K562 (cell line): Measurements from ENCODE around the gene GGA2. TPM values are rescaled to one million over a fixed set of nuclear protein-coding genes. Genes with fewer than 3 reads are reported as not detected.

Experiments
- ATAC-seq: fragments of 200-7000 bp; cut with Tn5 transposase; 3 replicates; pipeline ENCODE4 v1.9.1; 2020; ENCODE audit warnings: moderate library complexity
- BruUV-seq: library from RNA; stranded (reverse); fragments of 400-500 nt; replicated peaks from 2 replicates; lab custom pipeline; 2021; lab: Mats Ljungman, UMichigan
- CTCF ChIA-PET: fragments of 300-600 bp; formaldehyde crosslinking; extraction: SDS; loops from one replicate; lab custom pipeline; 2021; ENCODE audit warnings: low intra/inter-chr PET ratio; lab: Yijun Ruan, JAX
- POLR2A ChIA-PET: fragments of 300-600, 350-650 bp; sonication (Branson Sonifier 250); formaldehyde crosslinking; extraction: SDS; loops from one replicate; lab custom pipeline; 2021; ENCODE audit warnings: antibody characterized with exemption, inconsistent platforms; lab: Yijun Ruan, JAX
- DNase-seq, 4 experiments: peaks; one replicate each; pipeline versions ENCODE4 v3.0.0 to v3.0.0-alpha.2; 2011 to 2018; ENCODE audit warnings: low spot score in 3 of 4, mixed read lengths in 3 of 4; ENCODE audit errors: extremely low read depth in 1 of 4
- FAIRE-seq: peaks from 2 replicates; lab custom pipeline; 2011; peaks lifted over from hg19 to GRCh38; lab: Jason Lieb, UNC
- H2AFZ ChIP-seq: 2 replicates; pipeline ENCODE4 v1.6.0; 2011; ENCODE audit warnings: low read depth, low read length, control low read depth, inconsistent platforms
- H3K27ac ChIP-seq: fragments of 200-600 bp; 3 replicates; pipeline ENCODE4 v1.8.0; 2011; ENCODE audit warnings: low read depth, mild to moderate bottlenecking, control low read depth, inconsistent platforms, low read length, moderate library complexity, mixed read lengths; ENCODE audit errors: extremely low read depth
- H3K27me3 ChIP-seq, 2 experiments: fragments of 300-600 bp in 1 of 2; 2 replicates in 1 of 2; 3 replicates in 1 of 2; pipeline versions ENCODE4 v1.6.0 to v1.8.0; 2011; ENCODE audit warnings: inconsistent platforms in 2 of 2, low read length in 2 of 2, mild to moderate bottlenecking in 1 of 2, mixed read lengths in 1 of 2, moderate library complexity in 1 of 2; ENCODE audit not compliant: control insufficient read depth in 2 of 2, insufficient read depth in 2 of 2
- H3K36me3 ChIP-seq: fragments of 300-600 bp; 3 replicates; pipeline ENCODE4 v1.8.0; 2011; ENCODE audit warnings: mild to moderate bottlenecking, low read length, inconsistent platforms; ENCODE audit not compliant: control insufficient read depth, insufficient read depth
- H3K4me1 ChIP-seq, 2 experiments: fragments of 200-600 bp in 1 of 2; replicated peaks in 1 of 2; 2 replicates in 1 of 2; 3 replicates in 1 of 2; pipeline versions ENCODE4 v1.5.1 to v1.8.0; 2011; ENCODE audit warnings: inconsistent platforms in 2 of 2, low read length in 2 of 2, mild to moderate bottlenecking in 1 of 2, mixed read lengths in 1 of 2, moderate library complexity in 1 of 2; ENCODE audit not compliant: control insufficient read depth in 2 of 2, insufficient read depth in 2 of 2
- H3K4me2 ChIP-seq: 2 replicates; pipeline ENCODE4 v1.6.1; 2011; ENCODE audit warnings: low read length, control low read depth, inconsistent platforms, mixed read lengths; ENCODE audit not compliant: insufficient read depth
- H3K4me3 ChIP-seq: fragments of 200-600 bp; sonication (generic), shearing (Covaris generic); 2 replicates; pipeline ENCODE4 v1.5.1; 2016; ENCODE audit warnings: control low read depth, inconsistent platforms
- H3K79me2 ChIP-seq: fragments of 200-600 bp; 3 replicates; pipeline ENCODE4 v1.8.0; 2011; ENCODE audit warnings: low read length, inconsistent platforms; ENCODE audit not compliant: control insufficient read depth, insufficient read depth
- H3K9ac ChIP-seq, 2 experiments: 2 replicates each; pipeline versions ENCODE4 v1.6.0 to v1.6.1; 2011; ENCODE audit warnings: low read depth in 2 of 2, low read length in 2 of 2, control low read depth in 1 of 2, inconsistent platforms in 1 of 2, mild to moderate bottlenecking in 1 of 2, mixed read lengths in 1 of 2; ENCODE audit not compliant: insufficient read depth in 1 of 2
- H3K9me1 ChIP-seq: one replicate; pipeline ENCODE4 v1.6.0; 2011; ENCODE audit warnings: inconsistent platforms, mild to moderate bottlenecking, low read length, moderate library complexity; ENCODE audit not compliant: control insufficient read depth, insufficient read depth
- H3K9me3 ChIP-seq: replicated peaks from 2 replicates; pipeline ENCODE4 v1.5.1; 2011; ENCODE audit warnings: low read depth, low read length, inconsistent platforms; ENCODE audit not compliant: control insufficient read depth, insufficient read depth
- H4K20me1 ChIP-seq: replicated peaks from 2 replicates; pipeline ENCODE4 v1.6.1; 2011; ENCODE audit warnings: low read length, inconsistent platforms, mixed read lengths; ENCODE audit not compliant: control insufficient read depth, insufficient read depth
- ARID1B ChIP-seq: fragments of 450-650 bp; IDR thresholded peaks from 2 replicates; pipeline ENCODE4 v1.6.1; 2016; ENCODE audit warnings: antibody characterized with exemption, mild to moderate bottlenecking, inconsistent platforms
- BDP1 ChIP-seq: IDR thresholded peaks from 3 replicates; pipeline ENCODE4 v1.6.1; 2011; ENCODE audit not compliant: insufficient read length, insufficient read depth
- C11orf30 ChIP-seq: fragments of 450-650 bp; IDR thresholded peaks from 2 replicates; pipeline ENCODE4 v1.6.1; 2016; ENCODE audit warnings: low read depth, mild to moderate bottlenecking
- CTBP1 ChIP-seq: fragments of 450-650 bp; IDR thresholded peaks from 2 replicates; pipeline ENCODE4 v1.6.1; 2016; ENCODE audit warnings: borderline replicate concordance
- CTCF ChIP-seq, 3 experiments: IDR thresholded peaks in 2 of 3; conservative IDR thresholded peaks in 1 of 3; 2 replicates each; pipeline ENCODE4 v1.5.1; 2011 to 2012; ENCODE audit warnings: low read length in 3 of 3, mild to moderate bottlenecking in 3 of 3, control low read depth in 2 of 3, improper control_type of control experiment in 1 of 3, inconsistent platforms in 1 of 3, low read depth in 1 of 3, mixed read lengths in 1 of 3, moderate library complexity in 1 of 3; ENCODE audit not compliant: insufficient read depth in 2 of 3
- HDGF ChIP-seq: fragments of 450-650 bp; IDR thresholded peaks from 2 replicates; pipeline ENCODE4 v1.6.1; 2016
- MAFG ChIP-seq: fragments of 450-650 bp; conservative IDR thresholded peaks from 2 replicates; pipeline ENCODE4 v1.6.1; 2016; ENCODE audit warnings: missing genetic modification characterization, missing compliant biosample characterization
- MAZ ChIP-seq, 2 experiments: fragments of 450-650 bp in 1 of 2; sonication (generic) in 1 of 2; formaldehyde crosslinking; IDR thresholded peaks in 1 of 2; conservative IDR thresholded peaks in 1 of 2; 2 replicates each; pipeline versions ENCODE4 v1.4.0 to v1.5.0; 2020; ENCODE audit warnings: mild to moderate bottlenecking in 1 of 2, missing genetic modification reagents in 1 of 2
- OTX1 ChIP-seq: fragments of 450-650 bp; formaldehyde crosslinking; IDR thresholded peaks from 2 replicates; pipeline ENCODE4 v1.4.0; 2022; ENCODE audit warnings: mild to moderate bottlenecking
- RAD21 ChIP-seq, 2 experiments: fragments of 250-450 bp in 1 of 2; fragments of 450-650 bp in 1 of 2; sonication (Bioruptor Pico) in 1 of 2; formaldehyde crosslinking in 1 of 2; IDR thresholded peaks in 1 of 2; conservative IDR thresholded peaks in 1 of 2; 2 replicates each; pipeline versions ENCODE4 v1.4.0 to v1.8.0; 2020 to 2022; ENCODE audit warnings: mild to moderate bottlenecking in 2 of 2, moderate library complexity in 1 of 2
- SLC30A9 ChIP-seq: fragments of 250-450 bp; sonication (Bioruptor Pico); IDR thresholded peaks from 2 replicates; pipeline ENCODE4 v1.8.0; 2022; ENCODE audit warnings: mild to moderate bottlenecking, moderate library complexity
- ZKSCAN8 ChIP-seq: fragments of 200-800 bp; sonication (Bioruptor generic); IDR thresholded peaks from 2 replicates; pipeline ENCODE4 v1.6.1; 2016; ENCODE audit warnings: missing genetic modification characterization, missing compliant biosample characterization
- ZNF316 ChIP-seq: fragments of 450-650 bp; IDR thresholded peaks from 2 replicates; pipeline ENCODE4 v1.6.1; 2016
- WGBS: fragments of 100-300 bp; shearing (Covaris generic); methylation state at CpG from one replicate; pipeline ENCODE4 v1.1.6; 2016; ENCODE audit warnings: low coverage, mixed read lengths; ENCODE audit not compliant: insufficient coverage; ENCODE audit errors: missing lambda C conversion rate; 5-methylcytosine and 5-hydroxymethylcytosine counted together
- in situ Hi-C: fragments of 300-500 bp; cut with MboI; formaldehyde crosslinking; loops from 4 replicates; pipeline ENCODE4 v1.15.0; 2018; ENCODE audit warnings: inconsistent platforms, mixed read lengths
- intact Hi-C: fragments of 100-400 bp; cut with micrococcal nuclease; formaldehyde crosslinking; loops from 2 replicates; pipeline ENCODE4 v1.14.2; 2022
- polyA plus RNA-seq, 8 experiments: library from polyadenylated mRNA; depleted of rRNA in 4 of 8; stranded (reverse) in 5 of 8; unstranded in 3 of 8; fragments of >200 nt; fragmentation: Nextera tagmentation in 2 of 8; fragmentation: Illumina TruSeq in 1 of 8; extraction: Ambion mirVana in 2 of 8; extraction: Trizol in 1 of 8; gene quantifications; 2 replicates each; pipeline versions ENCODE4 v1.2.1 to v1.2.3, GENCODE V29; 2011 to 2014; ENCODE audit warnings: inconsistent platforms in 1 of 8, missing spikeins in 1 of 8
- total RNA-seq, 7 experiments: library from RNA; depleted of rRNA in 6 of 7; stranded (reverse); fragments of >200 nt in 6 of 7; fragmentation: Illumina TruSeq in 2 of 7; extraction: Trizol in 2 of 7; gene quantifications; 2 replicates each; pipeline versions ENCODE4 v1.2.1 to v1.2.3, GENCODE V29; 2011 to 2021; ENCODE audit warnings: low replicate concordance in 1 of 7
- TF ChIP-seq, protein P1 (sequence below): fragments of 250-450 bp; sonication (Bioruptor Pico); IDR thresholded peaks from 2 replicates; pipeline ENCODE4 v1.4.0; 2020; ENCODE audit warnings: mild to moderate bottlenecking, moderate library complexity, borderline replicate concordance

Gene GGA2
- total and polyA plus RNA-seq, 9 of the 15 experiments (the other 6 are each of a cell fraction or from before 2014, with no cell fraction given): 11.9 to 133 (median 66.3) TPM

GRCh38 chr16:23506606-23506994, 3.7 kb downstream of the GGA2 start (continued):
- TF ChIP-seq, protein P1, sequence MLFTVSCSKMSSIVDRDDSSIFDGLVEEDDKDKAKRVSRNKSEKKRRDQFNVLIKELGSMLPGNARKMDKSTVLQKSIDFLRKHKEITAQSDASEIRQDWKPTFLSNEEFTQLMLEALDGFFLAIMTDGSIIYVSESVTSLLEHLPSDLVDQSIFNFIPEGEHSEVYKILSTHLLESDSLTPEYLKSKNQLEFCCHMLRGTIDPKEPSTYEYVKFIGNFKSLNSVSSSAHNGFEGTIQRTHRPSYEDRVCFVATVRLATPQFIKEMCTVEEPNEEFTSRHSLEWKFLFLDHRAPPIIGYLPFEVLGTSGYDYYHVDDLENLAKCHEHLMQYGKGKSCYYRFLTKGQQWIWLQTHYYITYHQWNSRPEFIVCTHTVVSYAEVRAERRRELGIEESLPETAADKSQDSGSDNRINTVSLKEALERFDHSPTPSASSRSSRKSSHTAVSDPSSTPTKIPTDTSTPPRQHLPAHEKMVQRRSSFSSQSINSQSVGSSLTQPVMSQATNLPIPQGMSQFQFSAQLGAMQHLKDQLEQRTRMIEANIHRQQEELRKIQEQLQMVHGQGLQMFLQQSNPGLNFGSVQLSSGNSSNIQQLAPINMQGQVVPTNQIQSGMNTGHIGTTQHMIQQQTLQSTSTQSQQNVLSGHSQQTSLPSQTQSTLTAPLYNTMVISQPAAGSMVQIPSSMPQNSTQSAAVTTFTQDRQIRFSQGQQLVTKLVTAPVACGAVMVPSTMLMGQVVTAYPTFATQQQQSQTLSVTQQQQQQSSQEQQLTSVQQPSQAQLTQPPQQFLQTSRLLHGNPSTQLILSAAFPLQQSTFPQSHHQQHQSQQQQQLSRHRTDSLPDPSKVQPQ (CRISPR knock-in tag): no peak
- no peak for TF ChIP-seq ZKSCAN8 (CRISPR knock-in tag)
- no peak for TF ChIP-seq MAZ (CRISPR knock-in tag; conservative IDR thresholded peaks at IDR 0.05 in 1 of 2, IDR thresholded peaks at IDR 0.05 in 1 of 2)
- no peak for TF ChIP-seq BDP1
- TF ChIP-seq SLC30A9 (CRISPR knock-in tag): no peak

GRCh38 chr16:23505671-23506605, 4.4 kb downstream of the GGA2 start:
- 53% methylated on average over 6 of the region's 7 CpGs for WGBS
- ATAC-seq: peak; percentile 44
- peaks cover 94% of the 10 kb centered on the region for H3K79me2 ChIP-seq
- DNase-seq: peak in 2 of 4 experiments; percentile 28 to 38
- H3K9me3 ChIP-seq: no peaks in the 10 kb centered on the region
- peaks cover 18% of the 10 kb centered on the region for H3K9me1 ChIP-seq
- TF ChIP-seq MAFG (0 out of 2 replicates have a peak, but pooled peaks have one; percentile 44), OTX1 (no peak), CTBP1 (no peak), C11orf30 (peak; percentile 76), CTCF (IDR thresholded peaks at IDR 0.05 in 2 of 3, conservative IDR thresholded peaks at IDR 0.05 in 1 of 3; ENCODE audit: insufficient read depth in 2 of 3, low read depth in 1 of 3, low read length in 3 of 3) (peak in 2 of 3 experiments; percentile 5 to 31; a peak in 2 of 6 replicates), ARID1B (no peak), HDGF (0 out of 2 replicates have a peak, but pooled peaks have one; percentile 47), ZNF316 (peak; percentile 82), RAD21 (CRISPR knock-in tag; conservative IDR thresholded peaks at IDR 0.05 in 1 of 2, IDR thresholded peaks at IDR 0.05 in 1 of 2) (peak in 1 of 2 experiments; percentile 31; a peak in 2 of 4 replicates)
- H3K4me2 ChIP-seq: peak overlapping the region; percentile 41
- in situ Hi-C loops: no loop called here
- FAIRE-seq: peak; percentile 65
- no peak overlapping the region for H3K27ac ChIP-seq
- H4K20me1 ChIP-seq: peaks cover 46% of the 10 kb centered on the region
- no TSS peak for BruUV-seq
- ChIA-PET POLR2A (interaction anchor here (0.6 to 2.1 kb wide), 4 partner anchors 8 to 24 kb away, joined by 3 to 9 read pairs (median 4); no protein-coding TSS in a partner anchor), CTCF (no interaction called here)
- peak overlapping the region in 1 of 2 experiments; percentile 65; a peak in 2 of 4 replicates for H3K9ac ChIP-seq
- H2AFZ ChIP-seq: no peak overlapping the region
- no peak overlapping the region for H3K4me3 ChIP-seq
- intact Hi-C loops: loop anchor here (5.0 kb wide), 1 partner anchor 69 kb away; no protein-coding TSS in a partner anchor
- H3K36me3 ChIP-seq: peaks cover 47% of the 10 kb centered on the region
- H3K4me1 ChIP-seq: peaks cover 38 to 49% of the 10 kb centered on the region in 2 experiments; a peak in 4 of 5 replicates
- no peaks in the 10 kb centered on the region for H3K27me3 ChIP-seq
